HCEC 1CT (cell line): ENCODE results near the gene RIMKLA.

ENCODE experiments used
- DNase-seq: peaks from one replicate; pipeline ENCODE4 v3.0.0-alpha.2; 2017

Gene RIMKLA

DNA sequence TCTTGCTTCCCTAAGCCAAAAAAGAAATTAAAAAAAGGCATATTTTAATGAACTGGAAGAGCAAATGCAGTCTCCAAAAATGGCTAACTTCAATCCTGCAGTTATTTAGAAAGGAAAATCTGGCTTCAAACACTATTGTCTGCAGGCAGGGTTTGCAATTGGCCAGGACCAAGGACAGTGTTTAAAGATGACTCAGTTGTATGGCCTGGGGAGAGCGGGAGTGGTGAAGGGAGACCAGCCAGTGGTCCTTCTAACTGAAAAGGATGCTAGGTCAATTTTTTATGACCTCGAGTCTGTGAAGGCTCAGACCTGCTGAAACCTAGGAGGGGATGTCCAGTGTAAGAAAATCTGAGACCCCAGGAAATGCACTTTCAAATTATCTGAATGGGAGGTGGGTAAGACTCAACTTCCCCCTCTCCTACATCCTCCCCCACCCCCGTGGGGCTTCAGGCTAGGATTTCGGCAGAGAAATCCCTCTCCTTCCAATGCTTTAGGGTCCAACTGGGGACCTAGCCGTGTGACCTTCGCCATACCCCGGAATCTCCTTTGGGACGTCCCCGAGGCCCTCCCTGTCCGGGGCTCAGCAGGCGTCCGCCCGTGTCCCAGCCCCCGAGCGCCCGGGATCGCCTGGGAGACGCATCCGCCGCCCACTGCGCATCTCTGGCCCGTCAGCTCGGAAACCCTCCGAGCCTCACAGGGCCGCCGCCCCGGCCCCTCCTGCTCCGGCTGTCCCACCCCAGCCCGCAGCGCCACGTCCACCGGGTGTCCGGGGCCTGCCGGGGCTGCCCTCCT lies 602 bp upstream of the RIMKLA start:
- DNase-seq = no peak

GRCh38 chr1:42381280-42381673 lies 685 bp downstream of the RIMKLA start:
- DNase-seq = no peak

- DNase-seq = peak; percentile 9
These were observed 4.7 kb downstream of the RIMKLA start for GRCh38 chr1:42385283-42385682.

DNA sequence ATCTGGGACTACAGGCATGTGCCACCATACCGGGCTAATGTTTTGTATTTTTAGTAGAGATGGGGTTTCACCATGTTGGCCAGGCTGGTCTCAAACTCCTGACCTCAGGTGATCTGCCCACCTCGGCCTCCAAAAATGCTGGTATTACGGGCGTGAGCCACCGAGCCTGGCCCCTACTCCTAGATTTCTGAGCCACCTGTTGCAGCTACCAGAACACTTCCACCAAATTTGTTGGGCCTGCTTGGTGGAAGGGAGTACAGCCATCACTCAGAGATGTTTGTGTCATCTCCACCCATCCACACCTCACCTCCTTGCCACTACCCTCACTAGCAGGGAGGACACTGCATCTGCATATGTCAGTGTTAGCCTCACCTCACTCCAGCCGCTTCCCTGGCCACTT lies 5.5 kb downstream of the RIMKLA start:
- DNase-seq = no peak

GRCh38 chr1:42392255-42392654 lies 11.7 kb downstream of the RIMKLA start:
- no peak for DNase-seq

- DNase-seq = no peak
These were observed 12.6 kb downstream of the RIMKLA start for GRCh38 chr1:42392967-42393848.

GRCh38 chr1:42399315-42400100 lies 18.9 kb downstream of the RIMKLA start:
- no peak for DNase-seq

GRCh38 chr1:42403880-42404400 lies 23.3 kb downstream of the RIMKLA start:
- no peak for DNase-seq

DNA sequence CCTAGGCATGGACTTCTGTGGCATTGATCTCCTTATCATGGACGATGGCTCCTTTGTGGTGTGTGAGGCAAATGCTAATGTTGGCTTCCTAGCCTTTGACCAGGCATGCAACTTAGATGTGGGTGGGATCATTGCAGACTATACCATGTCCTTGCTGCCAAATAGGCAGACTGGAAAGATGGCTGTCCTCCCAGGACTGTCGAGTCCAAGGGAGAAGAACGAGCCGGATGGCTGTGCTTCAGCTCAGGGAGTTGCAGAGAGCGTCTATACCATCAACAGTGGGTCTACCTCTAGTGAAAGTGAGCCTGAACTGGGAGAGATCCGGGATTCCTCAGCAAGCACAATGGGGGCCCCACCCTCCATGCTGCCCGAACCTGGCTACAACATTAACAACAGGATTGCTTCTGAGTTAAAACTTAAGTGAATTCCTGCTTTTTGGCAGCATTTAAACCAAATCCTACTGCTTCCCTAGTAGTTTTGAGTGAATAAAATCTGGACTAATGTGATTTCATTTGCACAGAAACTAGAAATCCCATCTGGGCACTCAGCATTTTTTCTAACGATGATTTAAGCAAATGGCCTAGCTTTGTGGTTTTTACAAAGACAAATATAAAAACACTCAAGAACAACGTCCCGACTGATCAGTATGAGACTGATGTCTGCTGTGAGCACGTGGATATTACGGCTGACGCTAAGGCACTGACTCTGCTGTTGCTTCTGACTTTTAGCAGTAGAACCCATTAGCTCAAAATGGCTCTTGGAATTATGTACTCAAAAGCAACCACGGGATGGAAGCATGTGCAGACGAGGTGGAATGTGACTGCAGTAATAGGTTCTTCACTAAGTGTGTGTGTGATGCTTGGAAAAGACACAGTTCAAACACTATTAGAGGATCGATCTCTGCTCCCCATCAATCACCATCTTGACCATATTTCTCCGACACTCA lies 34.2 kb downstream of the RIMKLA start:
- no peak for DNase-seq

DNA sequence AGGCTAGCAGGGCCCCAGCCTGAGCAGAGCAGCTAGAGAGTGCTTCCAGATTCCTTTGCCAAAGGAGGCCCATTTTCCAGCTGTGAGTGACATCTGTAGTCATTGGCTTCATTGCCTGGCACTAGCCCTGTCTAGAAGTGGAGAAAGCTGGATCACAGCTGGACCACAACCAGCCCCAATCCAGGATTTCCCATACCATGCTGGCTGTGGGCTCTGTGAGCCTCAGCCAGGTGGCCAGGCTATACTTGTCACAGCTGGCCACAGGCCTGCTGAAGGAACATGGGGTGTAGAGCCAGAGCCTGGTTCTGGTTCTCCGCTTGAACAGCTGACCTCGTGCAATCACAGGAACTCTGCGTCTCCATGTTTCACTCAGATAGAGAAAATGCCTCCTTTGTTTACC lies 36.6 kb downstream of the RIMKLA start:
- no peak for DNase-seq

DNA sequence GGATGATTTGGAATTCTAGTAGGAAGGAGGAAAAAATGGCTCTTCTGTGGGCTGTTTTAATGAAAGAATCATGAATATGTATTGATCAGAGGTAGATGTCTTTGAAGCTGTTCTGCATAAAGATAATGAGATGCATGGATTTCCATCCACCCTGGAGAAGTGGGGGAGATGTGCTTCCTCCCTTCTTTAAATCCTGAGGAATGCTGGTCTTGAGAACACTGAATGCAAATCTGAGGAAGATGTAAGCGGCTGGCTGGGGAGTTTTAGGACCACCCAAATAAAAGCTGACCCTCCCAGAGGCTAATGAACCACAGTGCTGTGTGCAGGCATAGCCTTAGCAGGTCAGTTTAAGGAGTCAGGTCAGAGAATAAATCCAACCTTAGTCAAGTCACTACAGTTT lies 37.9 kb downstream of the RIMKLA start:
- DNase-seq = no peak

DNA sequence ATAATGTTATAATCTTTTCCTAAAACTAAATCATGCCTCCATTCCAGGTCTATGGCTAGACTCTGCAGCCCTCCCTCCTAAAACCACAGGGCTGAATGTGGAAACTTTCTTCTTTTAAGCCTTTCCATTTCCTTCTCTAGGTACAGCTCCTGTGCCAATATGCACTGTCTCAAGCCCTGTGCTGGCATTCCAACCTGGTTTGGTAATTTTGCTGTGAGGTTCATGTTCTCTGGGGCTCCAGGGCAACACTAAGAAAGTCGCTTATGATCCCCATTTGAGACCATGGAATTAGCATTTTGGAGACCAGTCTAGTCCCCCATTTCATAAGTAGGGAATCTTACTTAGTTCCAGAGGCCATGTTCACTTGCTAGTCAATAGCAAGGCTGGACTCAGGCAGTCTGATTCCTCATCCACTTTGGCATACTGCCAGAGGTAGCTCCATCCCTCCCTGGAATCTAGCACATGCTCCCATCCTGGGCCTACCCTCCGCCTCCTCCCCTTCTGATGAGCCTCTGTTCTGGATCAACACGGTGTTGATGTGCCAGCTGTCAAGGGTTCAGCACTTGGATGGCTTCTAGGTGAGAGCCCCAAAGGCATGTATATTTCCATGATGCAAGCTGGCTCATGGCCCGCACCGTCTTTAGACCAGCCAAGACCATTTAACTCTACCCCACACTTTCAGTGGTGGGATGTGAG lies 38.7 kb downstream of the RIMKLA start:
- DNase-seq = no peak

- no peak for DNase-seq
These were observed 39.5 kb downstream of the RIMKLA start for GRCh38 chr1:42420121-42420520.

DNA sequence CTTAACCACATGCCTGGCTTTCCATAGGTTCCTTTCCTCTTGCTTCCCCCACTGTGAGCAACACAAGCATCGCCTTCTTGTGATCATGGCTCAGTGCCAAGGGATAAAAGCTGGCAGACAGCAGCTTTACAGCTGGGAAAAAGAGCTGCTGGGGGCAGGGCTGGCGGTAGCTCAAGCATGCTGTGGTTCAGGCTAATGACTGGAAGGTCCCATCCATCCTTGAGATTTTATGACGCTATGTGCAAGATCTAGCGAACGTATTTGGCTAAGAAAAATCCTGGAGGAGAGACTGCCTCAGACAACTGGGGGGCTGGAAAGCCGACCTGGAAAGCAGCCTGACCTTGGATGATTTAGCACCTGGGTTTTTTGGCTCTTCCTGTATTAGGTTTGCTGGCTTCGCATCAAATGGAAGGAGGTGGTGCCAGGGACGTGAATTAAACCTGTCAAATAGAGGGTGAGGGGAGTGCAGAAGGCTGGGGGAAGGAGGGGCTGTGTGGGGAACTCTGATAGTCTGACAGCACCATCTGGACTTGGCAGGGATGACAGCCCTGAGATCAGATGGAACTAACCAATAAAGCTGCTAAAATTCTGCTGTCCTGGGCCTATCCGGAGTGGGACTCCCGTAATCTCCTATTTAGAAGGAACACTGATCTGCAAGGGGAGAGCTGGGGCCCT lies 40.5 kb downstream of the RIMKLA start:
- peak; percentile 66 for DNase-seq

- no peak for DNase-seq
These were observed 42.1 kb downstream of the RIMKLA start for GRCh38 chr1:42422737-42423136.

DNA sequence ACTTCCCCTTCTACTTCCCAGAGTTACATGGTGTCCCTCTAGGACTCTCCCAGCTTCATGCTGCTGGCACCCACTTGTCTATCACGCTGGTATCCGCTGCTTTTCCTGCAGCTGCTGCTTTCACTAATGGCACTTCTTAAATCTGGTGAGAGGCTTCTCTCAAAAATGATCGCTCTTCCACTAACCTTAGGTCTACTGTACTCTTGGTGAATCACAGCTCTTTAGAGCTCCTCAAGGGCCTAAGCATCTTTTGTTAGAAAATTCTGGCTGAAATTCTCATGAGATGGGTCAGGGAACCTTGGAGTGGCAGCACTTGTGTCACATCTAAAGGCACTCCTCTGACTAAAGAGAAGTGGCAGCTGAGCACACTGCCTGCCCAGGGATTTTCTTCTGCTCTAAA lies 43.1 kb downstream of the RIMKLA start:
- DNase-seq = no peak

- DNase-seq = no peak
These were observed 43.6 kb downstream of the RIMKLA start for GRCh38 chr1:42424201-42424600.

DNA sequence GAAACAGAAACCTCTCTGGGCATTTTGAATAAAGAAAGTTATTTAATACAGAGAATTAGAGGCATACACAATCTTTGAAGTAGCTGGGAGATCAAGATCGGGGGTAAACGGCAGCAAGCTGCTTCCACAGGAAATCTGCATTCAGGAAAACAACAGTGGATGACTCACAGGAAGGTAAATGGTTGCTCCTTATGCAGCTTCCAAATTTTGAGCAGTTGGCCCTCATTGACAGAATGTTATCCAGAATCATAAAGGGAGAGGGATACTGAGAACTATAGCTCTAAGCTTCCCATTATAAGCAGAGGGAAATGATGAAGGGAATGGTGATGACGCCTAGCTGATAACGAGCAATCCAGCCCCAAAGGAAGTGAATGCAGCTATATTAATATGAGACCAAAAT lies 46.6 kb downstream of the RIMKLA start:
- no peak for DNase-seq

DNA sequence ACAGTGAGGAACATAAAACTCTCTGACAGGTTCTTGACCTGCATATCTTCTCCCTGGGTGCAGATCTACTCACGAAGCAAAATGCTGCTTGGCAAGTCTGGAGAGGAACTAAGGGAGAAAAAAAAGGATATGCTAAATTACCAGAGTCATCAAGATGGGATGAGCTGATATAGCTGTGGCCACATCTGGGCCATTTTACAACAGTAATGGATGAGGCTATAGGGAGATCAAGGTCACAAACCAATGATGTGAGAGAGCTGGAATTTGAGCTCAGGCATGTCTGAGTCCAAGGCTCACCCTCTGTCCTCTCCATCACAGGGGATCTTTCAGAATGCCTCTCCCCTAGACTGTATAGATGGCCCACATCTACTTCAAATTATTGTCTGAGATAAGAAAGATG lies 49.0 kb downstream of the RIMKLA start:
- peak; percentile 55 for DNase-seq

GRCh38 chr1:42430286-42431135 lies 49.9 kb downstream of the RIMKLA start:
- DNase-seq = peak; percentile 72
